Astrocyte (in vitro differentiated cells and primary cell): ENCODE data around the gene KRT25.

Source experiments
- CTCF ChIP-seq: IDR thresholded peaks from 2 replicates; pipeline ENCODE4 v1.5.1; 2011; ENCODE audit warnings: low read depth, mild to moderate bottlenecking, inconsistent platforms, low read length, moderate library complexity; ENCODE audit not compliant: insufficient read depth
- EZH2 ChIP-seq: IDR thresholded peaks from 2 replicates; pipeline ENCODE4 v1.6.1; 2012; ENCODE audit warnings: mild to moderate bottlenecking, low read length, inconsistent platforms; ENCODE audit not compliant: insufficient read depth

DNA sequence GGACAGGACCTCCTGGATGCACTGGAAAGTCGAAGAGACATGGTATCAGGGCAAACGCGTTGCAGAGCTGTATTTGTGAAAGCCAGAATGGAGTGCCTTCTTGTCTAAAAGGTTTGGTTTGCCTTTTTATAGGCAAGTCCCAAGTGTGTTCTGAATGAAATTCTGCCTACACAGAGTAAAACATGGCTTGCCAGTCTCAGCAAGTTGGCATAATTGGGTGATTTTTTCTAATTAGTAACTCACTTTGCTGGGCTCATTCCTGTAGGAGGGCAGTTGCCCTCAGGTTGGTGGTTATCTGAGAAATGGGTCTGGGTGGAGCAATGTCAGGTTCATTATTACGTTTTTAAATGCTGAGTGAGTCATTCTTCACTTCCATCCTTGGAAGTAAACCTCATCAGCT lies at the start of gene KRT25:
- TF ChIP-seq CTCF, result no peak
- no peak for TF ChIP-seq EZH2
